HEK293 (cell line): Measurements from ENCODE around the gene RNF182.

Experiments
- CTCF ChIA-PET: fragments of 350-600 bp; formaldehyde crosslinking; extraction: SDS; loops from one replicate; lab custom pipeline; 2021; ENCODE audit warnings: antibody characterized with exemption; lab: Yijun Ruan, JAX
- POLR2A ChIA-PET: fragments of 300-600 bp; formaldehyde crosslinking; extraction: SDS; loops from one replicate; lab custom pipeline; 2020; ENCODE audit warnings: antibody characterized with exemption, inconsistent platforms; lab: Yijun Ruan, JAX
- H3K27ac ChIP-seq: fragments of 200-500 bp; sonication (Bioruptor generic); 2 replicates; pipeline ENCODE4 v1.5.1; 2014; ENCODE audit warnings: low read depth, low read length, control low read depth, inconsistent platforms; ENCODE audit errors: extremely low read depth
- H3K36me3 ChIP-seq, 2 experiments: fragments of 200-500 bp in 1 of 2; sonication (Bioruptor generic) in 1 of 2; 1 replicate in 1 of 2; 2 replicates in 1 of 2; pipeline ENCODE4 v1.5.1; 2014 to 2017; ENCODE audit warnings: inconsistent platforms in 2 of 2, low read length in 2 of 2; ENCODE audit not compliant: control insufficient read depth in 2 of 2, insufficient read depth in 1 of 2
- H3K4me1 ChIP-seq: fragments of 200-500 bp; sonication (Bioruptor generic); 2 replicates; pipeline ENCODE4 v1.5.1; 2014; ENCODE audit warnings: mild to moderate bottlenecking, low read length, inconsistent platforms; ENCODE audit not compliant: control insufficient read depth, insufficient read depth
- H3K4me3 ChIP-seq: 2 replicates; pipeline ENCODE4 v1.5.1; 2011; ENCODE audit warnings: low read depth, mild to moderate bottlenecking, control low read depth, low read length, moderate library complexity
- H3K9me3 ChIP-seq: fragments of 200-500 bp; sonication (Bioruptor generic); 2 replicates; pipeline ENCODE4 v1.5.1; 2014; ENCODE audit warnings: low read depth, low read length, inconsistent platforms; ENCODE audit not compliant: control insufficient read depth, insufficient read depth
- EGR2 ChIP-seq: fragments of 450-650 bp; formaldehyde crosslinking; IDR thresholded peaks from 2 replicates; pipeline ENCODE4 v1.5.1; 2016; ENCODE audit warnings: low read depth, missing biosample characterization, missing genetic modification characterization
- INSM2 ChIP-seq: fragments of 450-650 bp; formaldehyde crosslinking; IDR thresholded peaks from 2 replicates; pipeline ENCODE4 v1.5.1; 2016; ENCODE audit warnings: missing biosample characterization, missing genetic modification characterization
- KLF9 ChIP-seq: fragments of 450-650 bp; formaldehyde crosslinking; IDR thresholded peaks from 2 replicates; pipeline ENCODE4 v1.5.1; 2016; ENCODE audit warnings: missing biosample characterization, missing genetic modification characterization, low read depth
- MEIS1 ChIP-seq: sonication (generic); formaldehyde crosslinking; IDR thresholded peaks from 2 replicates; pipeline ENCODE4 v1.8.1; 2022; ENCODE audit warnings: missing genetic modification reagents, mild to moderate bottlenecking, borderline replicate concordance
- OVOL3 ChIP-seq: fragments of 450-650 bp; formaldehyde crosslinking; IDR thresholded peaks from 2 replicates; pipeline ENCODE4 v1.5.1; 2016; ENCODE audit warnings: missing biosample characterization, missing genetic modification characterization
- ZBTB20 ChIP-seq: fragments of 450-650 bp; formaldehyde crosslinking; IDR thresholded peaks from 2 replicates; pipeline ENCODE4 v1.5.1; 2016; ENCODE audit warnings: missing biosample characterization, missing genetic modification characterization
- ZBTB21 ChIP-seq: fragments of 450-650 bp; formaldehyde crosslinking; IDR thresholded peaks from 2 replicates; pipeline ENCODE4 v1.5.1; 2017; ENCODE audit warnings: missing biosample characterization, missing genetic modification characterization
- ZFP3 ChIP-seq: fragments of 450-650 bp; formaldehyde crosslinking; IDR thresholded peaks from 2 replicates; pipeline ENCODE4 v1.5.1; 2016; ENCODE audit warnings: low read depth, missing biosample characterization, missing genetic modification characterization
- ZFP69B ChIP-seq: fragments of 450-650 bp; formaldehyde crosslinking; IDR thresholded peaks from 2 replicates; pipeline ENCODE4 v1.5.1; 2016; ENCODE audit warnings: missing biosample characterization, missing genetic modification characterization
- ZNF138 ChIP-seq: fragments of 450-650 bp; formaldehyde crosslinking; IDR thresholded peaks from 2 replicates; pipeline ENCODE4 v1.5.1; 2016; ENCODE audit warnings: missing biosample characterization, missing genetic modification characterization, borderline replicate concordance
- ZNF155 ChIP-seq: fragments of 450-650 bp; formaldehyde crosslinking; IDR thresholded peaks from 2 replicates; pipeline ENCODE4 v1.5.1; 2016; ENCODE audit warnings: missing biosample characterization, missing genetic modification characterization
- ZNF239 ChIP-seq: fragments of 450-650 bp; formaldehyde crosslinking; IDR thresholded peaks from 2 replicates; pipeline ENCODE4 v1.5.1; 2016; ENCODE audit warnings: missing biosample characterization, missing genetic modification characterization
- ZNF292 ChIP-seq: fragments of 450-650 bp; formaldehyde crosslinking; IDR thresholded peaks from 2 replicates; pipeline ENCODE4 v1.5.1; 2016; ENCODE audit warnings: low read depth, missing biosample characterization, missing genetic modification characterization, borderline replicate concordance
- ZNF302 ChIP-seq: fragments of 450-650 bp; formaldehyde crosslinking; IDR thresholded peaks from 2 replicates; pipeline ENCODE4 v1.5.1; 2016; ENCODE audit warnings: missing biosample characterization, missing genetic modification characterization, low read depth
- ZNF311 ChIP-seq: fragments of 450-650 bp; formaldehyde crosslinking; IDR thresholded peaks from 2 replicates; pipeline ENCODE4 v1.5.1; 2017; ENCODE audit warnings: missing biosample characterization, missing genetic modification characterization, borderline replicate concordance
- ZNF416 ChIP-seq: fragments of 450-650 bp; formaldehyde crosslinking; IDR thresholded peaks from 2 replicates; pipeline ENCODE4 v1.5.1; 2016; ENCODE audit warnings: missing biosample characterization, missing genetic modification characterization
- ZNF501 ChIP-seq: fragments of 450-650 bp; formaldehyde crosslinking; IDR thresholded peaks from 2 replicates; pipeline ENCODE4 v1.5.1; 2016; ENCODE audit warnings: missing biosample characterization, missing genetic modification characterization
- ZNF510 ChIP-seq: fragments of 450-650 bp; formaldehyde crosslinking; IDR thresholded peaks from 2 replicates; pipeline ENCODE4 v1.5.1; 2018; ENCODE audit warnings: mild to moderate bottlenecking, missing genetic modification characterization, missing biosample characterization; ENCODE audit not compliant: insufficient replicate concordance
- ZNF514 ChIP-seq: fragments of 450-650 bp; formaldehyde crosslinking; IDR thresholded peaks from 2 replicates; pipeline ENCODE4 v1.5.1; 2016; ENCODE audit warnings: missing biosample characterization, missing genetic modification characterization
- ZNF518A ChIP-seq: fragments of 450-650 bp; formaldehyde crosslinking; conservative IDR thresholded peaks from 2 replicates; pipeline ENCODE4 v1.5.1; 2016; ENCODE audit warnings: low read depth, missing biosample characterization, missing genetic modification characterization
- ZNF558 ChIP-seq: fragments of 450-650 bp; formaldehyde crosslinking; IDR thresholded peaks from 2 replicates; pipeline ENCODE4 v1.5.1; 2016; ENCODE audit warnings: missing biosample characterization, missing genetic modification characterization
- ZNF561 ChIP-seq: fragments of 450-650 bp; IDR thresholded peaks from 2 replicates; pipeline ENCODE4 v1.5.1; 2018; ENCODE audit warnings: missing biosample characterization, missing genetic modification characterization, borderline replicate concordance
- ZNF660 ChIP-seq: fragments of 450-650 bp; IDR thresholded peaks from 2 replicates; pipeline ENCODE4 v1.5.1; 2018; ENCODE audit warnings: missing biosample characterization, mild to moderate bottlenecking, missing genetic modification characterization
- ZSCAN18 ChIP-seq: fragments of 450-650 bp; formaldehyde crosslinking; IDR thresholded peaks from 2 replicates; pipeline ENCODE4 v1.5.1; 2016; ENCODE audit warnings: missing biosample characterization, missing genetic modification characterization

Gene RNF182

GRCh38 chr6:14002176-14002947 lies 77.6 kb downstream of the RNF182 start:
- Histone ChIP-seq H3K4me3 (no peak overlapping the region), H3K36me3 (no peaks in the 10 kb centered on the region), H3K4me1 (no peaks in the 10 kb centered on the region)
- POLR2A ChIA-PET, result no interaction called here
- TF ChIP-seq ZNF510, result no peak
- no peak for TF ChIP-seq ZBTB20
- TF ChIP-seq ZNF138 (tag by site-specific recombination), result no peak
- TF ChIP-seq ZNF518A (tag by site-specific recombination), result no peak
- TF ChIP-seq, all 188 proteins: peak for 0
- H3K27ac ChIP-seq, result no peak overlapping the region
- H3K9me3 ChIP-seq, result no peaks in the 10 kb centered on the region
- CTCF ChIA-PET, result interaction anchor here (0.6 to 2.6 kb wide), 6 partner anchors 42 to 428 kb away, joined by 3 to 11 read pairs (median 4); partner anchors contain the start of gene SIRT5

- no peak overlapping the region for H3K27ac ChIP-seq
- no peaks in the 10 kb centered on the region for H3K4me1 ChIP-seq
- no peak overlapping the region for H3K4me3 ChIP-seq
- TF ChIP-seq ZNF239 (tag by site-specific recombination), result no peak
- no peak for TF ChIP-seq ZFP69B (tag by site-specific recombination)
- TF ChIP-seq ZNF561, result no peak
- no peak for TF ChIP-seq OVOL3 (tag by site-specific recombination)
- no peak for TF ChIP-seq ZNF660 (tag by site-specific recombination)
- TF ChIP-seq INSM2, result no peak
- no peak for TF ChIP-seq ZNF514 (tag by site-specific recombination)
- TF ChIP-seq ZNF292 (tag by site-specific recombination), result no peak
- no peak for TF ChIP-seq ZNF302
- no peaks in the 10 kb centered on the region for H3K9me3 ChIP-seq
- POLR2A ChIA-PET, result no interaction called here
- CTCF ChIA-PET, result interaction anchor here (0.6 to 2.6 kb wide), 3 partner anchors 42 to 213 kb away, joined by 3 to 11 read pairs (median 7); no protein-coding TSS in a partner anchor
- no peaks in the 10 kb centered on the region for H3K36me3 ChIP-seq
Observed at GRCh38 chr6:14004258-14004657, 79.5 kb downstream of the RNF182 start.

GRCh38 chr6:14008809-14009208 lies 84.1 kb downstream of the RNF182 start:
- Histone ChIP-seq H3K36me3 (no peaks in the 10 kb centered on the region), H3K9me3 (no peaks in the 10 kb centered on the region), H3K27ac (no peak overlapping the region), H3K4me3 (no peak overlapping the region), H3K4me1 (no peaks in the 10 kb centered on the region)
- ChIA-PET CTCF (no interaction called here), POLR2A (no interaction called here)
- TF ChIP-seq MEIS1 (CRISPR knock-in tag), result no peak
- TF ChIP-seq ZNF501 (tag by site-specific recombination), result no peak
- TF ChIP-seq ZBTB21 (tag by site-specific recombination), result no peak
- no peak for TF ChIP-seq ZNF558
- no peak for TF ChIP-seq EGR2 (tag by site-specific recombination)
- no peak for TF ChIP-seq ZFP3 (tag by site-specific recombination)
- TF ChIP-seq KLF9, result no peak
- TF ChIP-seq ZNF155 (tag by site-specific recombination), result no peak
- no peak for TF ChIP-seq ZNF311 (tag by site-specific recombination)
- TF ChIP-seq ZSCAN18 (tag by site-specific recombination), result no peak
- no peak for TF ChIP-seq ZNF138 (tag by site-specific recombination)
- no peak for TF ChIP-seq ZNF416 (tag by site-specific recombination)
